Large intestine (tissue), 3 donors: ENCODE measurements around the gene THUMPD2. TPM values are rescaled to one million over a fixed set of nuclear protein-coding genes. Genes with fewer than 3 reads are reported as not detected.

ENCODE experiments used
- DNase-seq, 2 donors: peaks; one replicate each; pipeline versions ENCODE4 v3.0.0 to v3.0.0-alpha.2; 2013
- H3K27ac ChIP-seq: one replicate; pipeline ENCODE4 v1.5.1; 2013; ENCODE audit warnings: low read length
- H3K27me3 ChIP-seq: 2 replicates; pipeline ENCODE4 v1.6.1; 2013; ENCODE audit warnings: low read length; ENCODE audit not compliant: control insufficient read depth, insufficient read depth
- H3K36me3 ChIP-seq: 2 replicates; pipeline ENCODE4 v1.6.1; 2013; ENCODE audit warnings: low read length; ENCODE audit not compliant: control insufficient read depth, insufficient read depth
- H3K4me1 ChIP-seq: one replicate; pipeline ENCODE4 v1.6.1; 2013; ENCODE audit warnings: low read length; ENCODE audit not compliant: control insufficient read depth, insufficient read depth
- H3K4me3 ChIP-seq: one replicate; pipeline ENCODE4 v1.5.1; 2013; ENCODE audit warnings: low read length
- H3K9me3 ChIP-seq: one replicate; pipeline ENCODE4 v1.6.1; 2013; ENCODE audit warnings: mild to moderate bottlenecking, low read depth, low read length, moderate library complexity; ENCODE audit not compliant: control insufficient read depth
- WGBS: methylation state at CpG from one replicate; pipeline ENCODE4 v1.1.5; 2013; ENCODE audit warnings: low lambda C conversion rate; ENCODE audit not compliant: insufficient coverage; 5-methylcytosine and 5-hydroxymethylcytosine counted together
- polyA plus RNA-seq: library from polyadenylated mRNA; unstranded; fragments of 120-200 nt; gene quantifications from one replicate; pipeline ENCODE4 v1.2.1, GENCODE V29; 2013

THUMPD2 gene
- polyA plus RNA-seq, 1 donor, result 25.3 TPM

- Histone ChIP-seq H3K9me3 (no peaks in the 10 kb centered on the region), H3K36me3 (peaks cover 52% of the 10 kb centered on the region), H3K4me1 (no peaks in the 10 kb centered on the region), H3K27ac (no peak overlapping the region), H3K27me3 (no peaks in the 10 kb centered on the region), H3K4me3 (no peak overlapping the region)
- no peak for DNase-seq
- WGBS, result 100% methylated on average over 1 of the region's 2 CpGs
Observed at GRCh38 chr2:39762448-39762847, 16.6 kb downstream of the THUMPD2 start.

DNA sequence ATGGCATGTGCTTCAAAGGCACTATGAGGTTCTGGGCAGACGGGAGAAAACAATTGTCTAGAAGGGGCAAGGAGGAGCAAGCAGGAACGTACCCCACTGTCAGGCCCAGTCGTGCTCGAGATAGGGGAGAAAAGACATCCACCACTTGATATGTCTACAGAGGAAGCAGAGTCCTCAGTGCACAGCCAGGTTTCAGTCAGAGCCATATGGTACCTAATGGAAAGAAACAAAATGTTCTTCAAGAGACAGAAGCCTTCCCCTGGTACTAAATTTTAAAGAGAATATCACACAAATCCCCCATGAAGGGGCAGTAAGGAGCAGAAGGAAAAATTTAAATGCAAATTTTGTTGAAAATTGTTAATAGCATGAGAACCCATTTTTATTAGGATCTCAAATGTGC, 21.9 kb downstream of the THUMPD2 start:
- peaks cover 65% of the 10 kb centered on the region for H3K36me3 ChIP-seq
- H3K4me3 ChIP-seq, result no peak overlapping the region
- no peaks in the 10 kb centered on the region for H3K9me3 ChIP-seq
- no CpG with 5 or more reads among the region's 4 CpGs for WGBS
- no peak overlapping the region for H3K27ac ChIP-seq
- no peak for DNase-seq
- H3K27me3 ChIP-seq, result no peaks in the 10 kb centered on the region
- no peaks in the 10 kb centered on the region for H3K4me1 ChIP-seq

DNA sequence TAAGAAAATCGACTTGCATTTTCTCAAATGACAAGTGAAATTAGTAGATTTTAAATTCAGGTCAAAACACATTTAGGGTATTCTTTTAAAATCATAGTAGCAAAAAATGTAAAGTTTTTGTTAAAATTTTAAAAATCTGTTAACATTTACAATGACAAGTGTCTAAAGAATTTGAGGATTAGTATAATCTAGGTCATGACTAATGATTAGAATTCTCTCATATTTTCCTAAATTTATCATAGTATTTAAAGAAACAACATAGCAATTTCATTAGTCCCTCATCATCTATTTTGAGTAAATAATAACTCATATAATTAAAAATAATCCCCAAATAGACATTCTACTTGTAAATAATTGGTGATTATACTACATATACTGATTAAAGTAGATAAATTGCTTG, 23.6 kb downstream of the THUMPD2 start:
- Histone ChIP-seq H3K27ac (no peak overlapping the region), H3K9me3 (no peaks in the 10 kb centered on the region), H3K4me3 (no peak overlapping the region), H3K4me1 (no peaks in the 10 kb centered on the region), H3K36me3 (peaks cover 72% of the 10 kb centered on the region), H3K27me3 (no peaks in the 10 kb centered on the region)
- DNase-seq, result no peak
- 93% methylated on average over 1 of the region's 1 CpG for WGBS

GRCh38 chr2:39743269-39743776, 35.7 kb downstream of the THUMPD2 start:
- Histone ChIP-seq H3K27me3 (no peaks in the 10 kb centered on the region), H3K4me3 (no peak overlapping the region), H3K36me3 (peaks cover 40% of the 10 kb centered on the region), H3K4me1 (peaks cover 3% of the 10 kb centered on the region), H3K27ac (no peak overlapping the region), H3K9me3 (no peaks in the 10 kb centered on the region)
- no peak for DNase-seq
- WGBS, result no CpG with 5 or more reads among the region's 1 CpG

DNA sequence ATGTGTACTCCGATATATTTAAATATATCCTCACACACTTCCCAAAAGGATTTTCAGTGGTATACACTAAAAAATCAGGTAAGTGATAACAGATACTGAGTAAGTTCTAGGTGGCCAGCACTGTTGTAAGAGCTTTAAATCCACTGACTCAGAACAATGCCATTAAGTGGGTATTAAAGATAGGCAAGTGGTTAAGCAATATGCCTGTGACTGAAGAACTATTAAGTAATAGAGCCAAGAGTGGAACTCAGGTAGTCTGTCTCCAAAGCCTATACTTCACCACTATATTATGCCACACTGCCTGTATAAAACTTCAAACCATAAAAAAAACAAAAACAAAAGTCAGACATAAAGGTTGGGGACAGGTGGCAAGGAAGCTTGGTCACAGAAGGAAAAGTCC, 37.2 kb downstream of the THUMPD2 start:
- peaks cover 46% of the 10 kb centered on the region for H3K36me3 ChIP-seq
- no peaks in the 10 kb centered on the region for H3K27me3 ChIP-seq
- WGBS, result no CpG with 5 or more reads among the region's 1 CpG
- no peak overlapping the region for H3K27ac ChIP-seq
- no peaks in the 10 kb centered on the region for H3K9me3 ChIP-seq
- H3K4me3 ChIP-seq, result no peak overlapping the region
- peak in 1 of 2 donors; percentile 12 for DNase-seq
- H3K4me1 ChIP-seq, result peaks cover 3% of the 10 kb centered on the region

DNA sequence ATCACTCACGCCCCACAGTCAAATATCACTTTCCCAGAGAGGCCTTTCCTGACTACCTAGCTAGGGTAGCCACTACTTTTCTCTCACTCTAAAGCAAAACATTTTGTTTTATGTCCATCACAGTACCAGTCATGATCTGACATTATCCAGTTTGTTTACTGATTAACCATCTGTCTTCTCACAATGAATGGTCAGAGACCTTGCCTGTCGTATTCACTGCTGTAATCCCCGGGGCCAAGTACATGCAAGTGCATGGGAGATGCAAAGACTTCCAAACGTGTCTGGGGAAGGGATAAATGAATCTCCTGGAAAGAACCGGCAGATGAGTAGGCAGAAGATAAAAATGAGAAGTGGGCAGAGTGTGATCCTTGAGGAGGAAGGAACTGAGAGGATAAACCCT, 39.7 kb downstream of the THUMPD2 start:
- peak in 1 of 2 donors; percentile 11 for DNase-seq
- Histone ChIP-seq H3K9me3 (no peaks in the 10 kb centered on the region), H3K4me3 (no peak overlapping the region), H3K4me1 (peaks cover 3% of the 10 kb centered on the region), H3K36me3 (peaks cover 60% of the 10 kb centered on the region), H3K27me3 (no peaks in the 10 kb centered on the region), H3K27ac (no peak overlapping the region)
- 19% methylated on average over 2 of the region's 5 CpGs for WGBS

DNA sequence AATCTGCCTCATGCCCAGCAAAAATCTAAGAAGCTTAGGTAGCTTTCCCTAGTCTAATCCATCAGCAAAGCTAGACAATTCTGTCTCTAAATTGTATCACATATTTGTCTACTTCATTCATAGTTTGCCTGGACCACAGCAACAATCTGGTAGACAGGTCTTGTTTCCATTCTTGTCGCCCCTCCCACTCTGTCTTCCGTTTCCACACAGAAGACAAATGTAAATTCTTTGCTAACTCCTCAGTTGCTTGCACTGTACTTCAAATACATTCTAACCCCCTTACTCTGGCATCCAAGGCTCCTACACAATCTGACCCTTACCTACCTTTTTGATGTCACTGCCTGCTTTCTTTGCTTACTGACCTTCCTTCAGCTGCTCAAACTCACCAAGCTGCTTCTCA, 40.1 kb downstream of the THUMPD2 start:
- H3K36me3 ChIP-seq, result peaks cover 64% of the 10 kb centered on the region
- no peak overlapping the region for H3K4me3 ChIP-seq
- no peak for DNase-seq
- H3K9me3 ChIP-seq, result no peaks in the 10 kb centered on the region
- no peak overlapping the region for H3K27ac ChIP-seq
- H3K27me3 ChIP-seq, result no peaks in the 10 kb centered on the region
- 83% methylated on average over 1 of the region's 2 CpGs for WGBS
- peaks cover 3% of the 10 kb centered on the region for H3K4me1 ChIP-seq

DNA sequence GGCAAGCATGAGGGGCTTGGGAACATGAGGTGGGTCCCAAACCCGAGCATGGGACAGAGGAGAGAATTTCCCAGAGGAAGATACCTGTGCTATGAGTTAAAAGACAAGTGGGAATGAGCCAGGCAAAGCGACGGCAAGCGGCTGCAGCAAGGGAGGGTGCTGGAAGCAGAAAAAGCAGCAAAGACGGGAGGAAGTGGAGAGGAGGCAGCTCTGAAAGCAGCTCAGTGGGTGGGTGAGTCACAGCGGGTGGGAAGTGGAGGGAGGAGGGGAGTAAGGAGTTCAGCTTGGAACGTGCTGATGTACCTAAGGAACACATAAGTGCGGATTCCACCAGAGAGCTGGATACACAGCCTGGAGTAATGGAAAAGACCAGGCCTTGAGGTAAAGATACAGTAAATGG, 41.4 kb downstream of the THUMPD2 start:
- peaks cover 63% of the 10 kb centered on the region for H3K36me3 ChIP-seq

DNA sequence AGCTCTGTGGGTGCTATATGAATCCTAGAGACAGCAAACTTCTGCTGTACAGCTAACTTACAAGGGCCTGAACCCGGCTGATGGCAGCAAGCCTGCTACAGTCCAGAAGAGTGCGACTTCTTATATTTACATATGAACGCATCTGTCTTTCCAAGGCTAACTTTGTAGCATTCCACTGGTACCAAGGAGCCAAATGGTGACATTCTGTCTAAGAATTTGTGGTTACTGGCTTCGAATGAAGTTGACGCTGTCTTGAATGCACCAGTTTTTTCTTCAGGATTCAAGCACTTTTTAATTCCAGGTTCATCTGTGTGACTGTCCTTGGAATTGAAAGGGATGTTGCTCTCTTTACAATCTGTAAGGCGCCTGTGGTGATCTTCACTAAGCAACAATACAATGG, 42.4 kb downstream of the THUMPD2 start:
- peaks cover 68% of the 10 kb centered on the region for H3K36me3 ChIP-seq
- WGBS, result 81% methylated on average over 4 of the region's 6 CpGs

More for the DNA sequence above, 41.4 kb downstream of the THUMPD2 start:
- H3K9me3 ChIP-seq, result no peaks in the 10 kb centered on the region
- no peak overlapping the region for H3K27ac ChIP-seq
- H3K27me3 ChIP-seq, result no peaks in the 10 kb centered on the region
- H3K4me3 ChIP-seq, result no peak overlapping the region
- peaks cover 3% of the 10 kb centered on the region for H3K4me1 ChIP-seq
- WGBS, result 90% methylated on average over 5 of the region's 8 CpGs
- no peak for DNase-seq

DNA sequence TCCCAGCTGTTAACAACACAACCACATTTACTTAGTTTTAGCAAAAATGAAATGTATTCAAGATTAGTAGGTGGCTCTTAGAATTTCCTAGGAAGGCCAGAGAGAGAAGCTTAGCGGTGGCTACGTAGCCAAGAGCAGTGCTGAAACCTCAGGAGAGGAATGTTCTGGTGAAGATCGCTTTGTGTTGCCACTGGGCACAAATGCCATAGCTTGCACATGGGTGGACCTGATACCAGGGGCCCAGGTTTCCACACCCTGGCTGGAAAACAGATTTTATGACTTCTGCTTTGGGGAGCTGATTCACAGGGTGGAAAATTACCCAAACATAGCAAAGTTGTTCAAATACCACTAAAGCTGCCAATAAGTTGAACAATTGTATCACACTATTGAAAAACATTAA, 43.4 kb downstream of the THUMPD2 start:
- Histone ChIP-seq H3K27me3 (no peaks in the 10 kb centered on the region), H3K4me3 (no peak overlapping the region), H3K9me3 (no peaks in the 10 kb centered on the region), H3K4me1 (peaks cover 3% of the 10 kb centered on the region), H3K27ac (no peak overlapping the region), H3K36me3 (peaks cover 67% of the 10 kb centered on the region)
- no peak for DNase-seq
- no CpG with 5 or more reads among the region's 3 CpGs for WGBS

More for the DNA sequence above, 42.4 kb downstream of the THUMPD2 start:
- no peaks in the 10 kb centered on the region for H3K9me3 ChIP-seq
- no peaks in the 10 kb centered on the region for H3K27me3 ChIP-seq
- no peak overlapping the region for H3K27ac ChIP-seq
- H3K4me1 ChIP-seq, result peaks cover 3% of the 10 kb centered on the region
- DNase-seq, result no peak
- no peak overlapping the region for H3K4me3 ChIP-seq

DNA sequence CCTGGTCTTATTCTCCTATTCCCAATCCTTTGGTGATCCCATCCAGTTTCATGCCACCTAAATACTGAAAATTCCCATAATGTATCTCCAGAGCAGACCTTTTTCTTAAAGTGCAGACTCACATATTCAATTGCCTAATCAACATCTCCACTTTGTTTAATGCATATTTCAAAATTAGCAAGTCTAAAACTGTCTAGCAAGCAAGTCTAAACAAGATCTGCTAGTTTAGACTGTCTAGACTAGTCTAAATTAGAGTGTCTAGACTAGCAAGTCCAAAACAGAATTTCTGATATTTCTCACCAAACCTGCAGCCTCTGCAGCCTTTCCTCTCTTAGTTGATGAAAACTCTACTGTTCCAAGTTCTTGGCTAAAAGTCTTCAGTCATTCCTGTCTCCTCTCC, 44.6 kb downstream of the THUMPD2 start:
- peaks cover 61% of the 10 kb centered on the region for H3K36me3 ChIP-seq
- no peak for DNase-seq
- no peak overlapping the region for H3K27ac ChIP-seq
- H3K27me3 ChIP-seq, result no peaks in the 10 kb centered on the region
- no peaks in the 10 kb centered on the region for H3K9me3 ChIP-seq
- no peak overlapping the region for H3K4me3 ChIP-seq
- H3K4me1 ChIP-seq, result peaks cover under 1% of the 10 kb centered on the region
